HPDE6-E6E7 (cell line): ENCODE measurements around the gene EYS.

Experiments
- DNase-seq: peaks from one replicate; pipeline ENCODE4 v3.0.0; 2011; ENCODE audit warnings: missing footprints; ENCODE audit errors: extremely low spot score

The EYS gene

GRCh38 chr6:64724091-64724490, 982.9 kb downstream of the EYS start:
- no peak for DNase-seq

GRCh38 chr6:64723327-64724058, 983.5 kb downstream of the EYS start:
- no peak for DNase-seq

GRCh38 chr6:64721865-64722264, 985.2 kb downstream of the EYS start:
- no peak for DNase-seq

GRCh38 chr6:64717281-64717680, 989.7 kb downstream of the EYS start:
- DNase-seq, result no peak

- no peak for DNase-seq
Observed at GRCh38 chr6:64715624-64716023, 991.4 kb downstream of the EYS start.

GRCh38 chr6:64714073-64714472, 993.0 kb downstream of the EYS start:
- DNase-seq, result no peak

- DNase-seq, result no peak
Observed at GRCh38 chr6:64713175-64713574, 993.9 kb downstream of the EYS start.

GRCh38 chr6:64712606-64713005, 994.4 kb downstream of the EYS start:
- no peak for DNase-seq

- no peak for DNase-seq
Observed at GRCh38 chr6:64703922-64704321, 1003.1 kb downstream of the EYS start.

- DNase-seq, result no peak
Observed at GRCh38 chr6:64696053-64696452, 1011.0 kb downstream of the EYS start.

GRCh38 chr6:64694356-64694755, 1012.7 kb downstream of the EYS start:
- DNase-seq, result no peak

GRCh38 chr6:64691064-64691463, 1016.0 kb downstream of the EYS start:
- no peak for DNase-seq

- DNase-seq, result no peak
Observed at GRCh38 chr6:64685401-64685800, 1021.6 kb downstream of the EYS start.

GRCh38 chr6:64683682-64684081, 1023.3 kb downstream of the EYS start:
- no peak for DNase-seq

- DNase-seq, result no peak
Observed at GRCh38 chr6:64681416-64682160, 1025.4 kb downstream of the EYS start.

- DNase-seq, result no peak
Observed at GRCh38 chr6:64680446-64680845, 1026.6 kb downstream of the EYS start.

GRCh38 chr6:64679416-64679815, 1027.6 kb downstream of the EYS start:
- DNase-seq, result no peak

GRCh38 chr6:64672651-64673050, 1034.4 kb downstream of the EYS start:
- DNase-seq, result no peak

GRCh38 chr6:64672131-64672530, 1034.9 kb downstream of the EYS start:
- no peak for DNase-seq

GRCh38 chr6:64665137-64665536, 1041.9 kb downstream of the EYS start:
- no peak for DNase-seq

GRCh38 chr6:64664480-64664879, 1042.5 kb downstream of the EYS start:
- DNase-seq, result no peak

- no peak for DNase-seq
Observed at GRCh38 chr6:64644024-64644423, 1063.0 kb downstream of the EYS start.

GRCh38 chr6:64630901-64631300, 1076.1 kb downstream of the EYS start:
- no peak for DNase-seq
